ENCODE measurements around the gene TJP2.
A peak's percentile ranks its signal among the peaks of the same experiment; 100 is the strongest.

Gene TJP2

DNA sequence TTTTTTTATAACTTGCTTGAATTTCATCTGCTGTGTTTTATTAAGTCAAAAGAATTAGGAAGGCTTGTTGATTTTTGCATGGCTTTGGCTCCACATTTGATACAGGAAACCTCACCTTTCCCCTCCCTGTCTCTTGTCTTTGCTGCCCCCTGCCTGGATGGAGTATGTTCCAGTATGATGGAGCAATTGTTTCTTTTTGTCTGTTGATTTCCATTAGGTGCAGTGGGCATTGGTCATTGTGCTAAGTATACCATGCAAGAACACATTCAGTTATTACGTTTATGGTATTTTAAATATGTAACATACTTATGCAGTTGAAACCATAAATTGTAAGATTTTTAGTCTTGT, 19.6 kb downstream of the TJP2 start:
- no peak for DNase-seq

DNA sequence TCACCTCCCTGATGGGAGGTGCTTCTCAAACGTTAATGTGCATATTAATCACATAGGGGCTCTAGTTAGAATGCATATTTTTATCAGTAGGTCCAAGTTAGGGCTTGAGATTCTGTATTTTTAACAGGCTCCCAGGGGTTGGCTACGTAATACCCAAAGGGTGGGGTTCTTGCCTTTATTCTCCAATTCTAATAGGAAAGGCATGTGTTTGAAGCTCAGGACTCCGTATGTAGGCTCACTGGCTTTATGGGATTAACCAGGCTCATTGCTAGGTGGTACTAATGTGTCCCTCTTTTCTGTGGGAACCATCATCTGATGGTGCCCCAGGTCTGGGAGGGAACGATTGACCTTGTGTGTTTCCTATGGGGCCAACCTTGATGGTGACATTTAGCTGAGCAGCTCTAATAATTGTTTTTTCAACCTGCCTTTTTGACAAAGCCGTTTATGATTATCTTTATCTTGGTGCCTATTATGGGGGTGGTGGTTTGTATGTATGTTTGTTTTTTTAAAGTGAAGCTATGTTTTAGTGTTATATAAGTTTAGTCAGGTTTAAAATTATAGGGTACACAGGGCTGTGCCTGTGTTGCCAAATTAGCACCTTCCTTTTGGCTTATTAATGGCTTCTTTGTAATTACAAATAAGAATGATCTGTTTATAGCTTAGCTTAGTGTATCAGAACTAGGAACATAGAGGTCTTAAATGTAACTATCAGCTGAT, 20.8 kb downstream of the TJP2 start:
- no peak for DNase-seq

DNA sequence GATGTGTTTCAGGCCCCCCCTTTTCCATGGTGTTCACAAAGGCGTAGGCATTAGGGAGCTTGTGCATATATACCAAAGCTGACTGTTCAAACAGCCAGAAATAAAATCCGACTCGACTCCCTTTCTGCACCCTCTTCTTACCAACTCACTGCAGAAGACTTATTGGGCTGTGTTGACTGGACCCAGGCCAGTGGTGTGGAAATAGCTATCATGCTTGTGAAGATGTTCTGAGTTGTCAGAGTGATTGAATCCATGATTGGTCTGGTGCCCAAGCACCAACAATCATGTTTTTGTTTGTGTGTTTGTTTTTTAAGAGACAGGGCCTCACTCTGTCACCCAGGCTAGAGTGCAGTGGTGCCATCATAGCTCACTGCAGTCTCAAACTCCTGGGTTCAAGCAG, 21.6 kb downstream of the TJP2 start:
- no peak for DNase-seq

DNA sequence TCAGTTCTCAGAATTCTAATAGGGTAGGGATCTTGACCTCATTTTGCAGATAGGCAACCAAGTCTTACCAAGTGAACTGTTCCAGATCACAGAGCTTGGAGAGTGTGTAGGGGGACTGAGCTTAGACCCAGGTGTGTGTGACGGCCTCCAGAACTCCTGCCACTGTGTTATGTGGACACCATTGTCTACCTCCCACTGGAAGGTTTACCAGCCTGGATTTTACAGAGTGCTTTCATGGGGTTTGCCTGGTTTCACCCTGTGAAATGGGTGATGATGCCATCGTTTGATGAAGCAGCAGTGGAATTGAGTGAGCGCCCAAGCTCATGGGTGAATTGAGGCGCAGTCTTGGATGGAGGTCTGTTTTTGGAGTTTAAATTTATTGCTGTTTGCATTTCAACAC, 23.6 kb downstream of the TJP2 start:
- DNase-seq = no peak

DNA sequence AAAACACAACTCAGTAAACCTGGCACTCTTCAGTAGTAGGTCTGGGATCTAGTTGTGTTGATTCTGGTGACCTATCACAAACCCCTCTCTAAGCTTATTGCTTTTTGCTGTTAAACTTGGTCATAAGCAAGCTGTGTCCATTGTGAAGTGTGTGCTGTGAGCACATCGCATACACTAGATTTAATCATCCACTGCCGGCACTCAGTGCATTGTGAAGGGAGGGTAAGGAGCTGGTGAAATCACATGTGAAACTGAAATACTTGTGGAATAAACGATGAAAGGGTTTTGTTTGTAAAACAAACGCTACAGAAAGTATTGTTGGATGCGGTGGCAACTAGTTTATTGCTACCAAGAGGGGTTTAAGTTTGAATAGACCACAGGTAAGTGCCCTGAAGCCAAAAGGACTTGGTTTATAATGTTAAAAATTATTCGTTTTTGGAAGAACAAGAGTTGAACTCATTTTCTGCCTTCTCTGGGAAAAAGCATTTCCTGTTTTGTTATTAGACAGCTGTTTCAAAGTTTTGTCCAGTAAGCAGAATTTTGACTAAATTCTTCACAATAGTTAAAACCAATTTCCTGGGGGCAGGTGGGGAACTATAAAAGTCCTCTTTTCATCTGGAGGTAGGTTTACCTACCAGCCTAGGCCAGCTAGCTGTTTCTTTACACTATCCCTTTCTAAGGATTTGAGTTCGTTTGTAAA, 24.6 kb downstream of the TJP2 start:
- no peak for DNase-seq

DNA sequence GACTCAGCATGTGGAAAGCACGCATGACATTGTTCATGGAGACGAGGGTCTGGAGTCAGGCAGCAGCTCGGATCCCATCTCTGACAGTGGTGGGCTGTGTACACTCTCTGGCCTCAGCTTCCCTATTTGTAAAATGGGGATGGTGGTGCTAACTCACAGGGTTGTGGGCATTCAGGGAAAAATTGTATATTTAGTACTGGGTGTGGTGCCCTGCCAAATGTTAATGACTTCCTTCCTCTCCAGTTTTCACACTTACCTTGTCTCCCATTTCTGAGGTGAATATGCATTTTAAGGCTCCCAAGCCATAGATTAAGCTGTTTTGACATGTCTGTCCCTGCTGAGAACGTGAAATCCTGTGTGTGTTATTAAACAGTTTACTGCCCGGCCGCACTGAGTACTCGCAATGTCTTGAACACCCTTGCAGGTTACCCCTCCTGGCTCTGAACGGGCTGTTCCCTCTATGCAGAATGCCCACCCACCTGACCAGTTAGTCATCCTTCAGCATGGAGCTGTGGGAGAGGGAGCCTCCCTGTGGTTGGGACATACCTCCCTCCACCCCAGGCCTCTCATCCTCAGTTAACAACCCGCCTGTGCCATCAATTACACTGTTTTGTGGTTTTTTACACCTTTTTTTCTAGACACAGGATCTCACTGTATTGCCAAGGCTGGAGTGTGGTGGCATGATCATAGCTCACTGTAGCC, 25.8 kb downstream of the TJP2 start:
- no peak for DNase-seq

DNA sequence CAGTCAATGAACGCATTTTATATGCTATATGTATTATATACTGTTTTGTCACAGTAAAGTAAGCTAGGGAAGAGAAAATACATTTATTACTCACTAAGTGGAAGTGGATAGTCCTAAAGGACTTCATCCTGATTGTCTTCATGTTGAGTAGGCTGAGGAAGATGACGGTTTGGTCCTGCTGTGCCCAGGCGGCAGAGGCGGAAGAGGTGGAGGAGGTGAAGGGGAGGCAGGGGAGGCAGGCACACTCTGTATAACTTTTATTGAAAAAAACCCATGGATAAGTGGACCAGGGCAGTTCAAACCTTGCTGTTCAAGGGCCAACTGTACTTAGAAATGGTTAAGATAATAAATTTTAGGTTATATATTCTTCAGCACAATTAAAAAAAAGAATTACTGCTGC, 28.5 kb downstream of the TJP2 start:
- DNase-seq = no peak

DNA sequence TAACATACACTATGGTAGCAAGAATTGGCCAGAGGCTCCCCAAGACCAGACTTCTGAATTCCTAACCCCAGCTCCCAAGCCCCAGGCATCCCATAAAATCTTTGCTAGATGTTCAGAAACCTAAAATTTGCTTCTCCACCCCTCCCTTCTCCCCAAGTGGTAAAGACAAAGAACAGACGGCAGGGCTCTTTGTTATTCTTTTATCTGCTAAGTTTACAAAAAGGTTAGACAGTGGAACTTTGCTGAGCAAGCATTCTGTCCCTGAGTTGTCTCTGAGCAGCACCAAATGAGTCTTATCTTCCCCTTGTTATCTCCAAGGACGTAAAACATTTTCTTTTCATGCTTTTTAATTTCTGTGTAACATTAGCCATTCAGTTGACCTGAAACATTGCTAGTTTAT, 30.2 kb downstream of the TJP2 start:
- no peak for DNase-seq

DNA sequence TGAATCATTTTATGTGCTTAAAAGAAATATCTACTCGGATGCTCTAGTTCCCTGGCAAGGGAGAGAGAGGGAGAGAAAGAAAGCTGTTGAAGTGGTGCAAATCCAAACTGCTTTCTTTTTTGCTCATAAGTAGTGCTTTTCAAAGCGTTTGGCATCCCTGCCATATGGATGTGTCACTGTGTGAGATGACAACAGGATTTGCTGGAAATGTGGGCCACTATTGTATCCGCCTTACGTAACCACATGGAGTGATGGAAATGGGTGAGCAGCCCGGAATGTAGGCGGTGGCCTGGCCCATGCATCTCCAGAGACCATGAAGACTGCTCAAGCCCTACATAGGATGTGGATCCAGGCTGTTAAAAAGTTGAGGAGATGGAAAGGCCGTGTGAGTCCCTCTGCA, 30.8 kb downstream of the TJP2 start:
- no peak for DNase-seq

DNA sequence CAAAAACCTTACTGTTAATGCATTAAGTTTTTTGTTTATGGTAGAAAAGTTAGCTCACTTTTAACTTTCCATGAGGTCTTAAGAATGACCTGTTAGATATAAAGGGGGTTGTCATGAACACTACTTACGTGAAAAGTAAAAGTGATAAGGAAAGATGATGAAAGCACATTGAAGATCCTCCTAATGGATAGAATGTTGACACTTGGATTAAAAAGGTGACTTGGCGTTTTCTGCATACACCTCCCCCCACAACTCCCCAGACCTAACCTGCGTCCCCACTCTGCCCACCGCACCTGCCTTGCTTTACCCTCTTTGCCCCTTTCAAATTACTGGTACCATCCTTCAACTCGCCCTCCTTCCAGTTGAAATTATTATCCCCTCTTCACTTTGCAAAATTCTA, 32.0 kb downstream of the TJP2 start:
- DNase-seq = no peak

DNA sequence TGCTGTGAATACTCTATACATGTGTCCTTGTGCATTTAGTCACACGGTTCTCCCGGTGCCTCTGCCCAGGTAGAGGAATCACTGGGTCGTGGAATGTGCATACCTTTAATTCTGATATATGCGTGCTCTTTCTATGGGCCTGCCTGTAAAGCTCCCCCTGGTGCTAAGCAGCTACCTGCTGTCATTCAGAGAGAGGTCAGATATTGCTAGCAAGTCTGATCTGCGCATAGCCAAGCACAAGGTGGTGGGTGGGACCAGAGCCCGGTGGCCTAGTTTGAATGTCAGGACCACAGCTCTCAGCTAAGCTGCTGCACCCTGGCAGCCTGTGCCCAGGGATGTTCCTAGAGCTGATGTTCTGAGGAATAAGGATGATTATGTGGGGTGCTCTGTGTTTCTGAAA, 33.4 kb downstream of the TJP2 start:
- no peak for DNase-seq

DNA sequence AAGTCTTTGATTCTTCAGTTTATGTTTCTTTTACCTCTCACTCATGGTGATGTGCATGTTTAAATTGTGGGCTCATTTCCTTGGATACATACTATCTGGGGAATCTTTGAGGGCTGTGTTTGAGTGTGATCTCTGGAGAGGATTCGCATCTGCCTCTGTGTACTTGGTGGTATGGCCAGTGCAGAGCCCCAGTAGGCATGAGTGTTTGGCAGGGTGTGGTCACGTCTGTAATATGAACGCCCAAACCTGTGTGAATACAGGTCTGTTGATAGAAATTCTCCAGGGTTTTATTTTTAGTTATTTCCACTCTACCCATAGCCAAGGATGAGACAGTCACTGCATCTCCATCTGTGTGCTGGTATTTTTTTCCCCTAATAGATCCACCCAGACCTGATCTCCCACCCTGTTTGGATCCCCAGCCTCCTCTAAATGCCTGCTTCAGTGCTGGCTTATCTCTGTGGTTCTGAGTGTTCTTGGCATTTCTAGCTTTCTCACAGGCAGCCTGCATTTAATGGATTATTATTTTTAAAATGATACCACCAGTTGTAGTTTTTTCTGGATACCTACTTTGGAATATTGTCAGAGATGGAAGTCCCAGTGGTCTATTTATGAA, 37.5 kb downstream of the TJP2 start:
- DNase-seq = no peak

DNA sequence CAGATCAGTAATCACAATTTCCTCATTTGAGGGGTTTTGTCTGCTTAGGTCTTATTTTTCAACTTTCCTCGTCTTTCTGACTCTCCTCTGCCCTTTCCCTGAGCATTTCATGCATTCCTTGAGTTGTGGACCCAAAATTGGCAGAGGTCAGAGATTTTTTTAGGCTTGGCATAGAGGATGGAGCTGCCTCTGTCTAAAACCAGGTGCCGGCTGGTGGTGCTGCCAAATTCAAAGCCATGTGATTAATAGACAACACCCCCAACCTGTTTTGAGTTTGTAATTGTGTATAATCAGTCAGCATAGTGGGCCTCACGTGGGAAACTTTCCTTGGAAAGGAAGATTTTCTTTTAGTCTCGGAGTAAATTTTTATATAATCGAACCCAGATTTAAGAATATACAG, 39.6 kb downstream of the TJP2 start:
- DNase-seq = no peak

DNA sequence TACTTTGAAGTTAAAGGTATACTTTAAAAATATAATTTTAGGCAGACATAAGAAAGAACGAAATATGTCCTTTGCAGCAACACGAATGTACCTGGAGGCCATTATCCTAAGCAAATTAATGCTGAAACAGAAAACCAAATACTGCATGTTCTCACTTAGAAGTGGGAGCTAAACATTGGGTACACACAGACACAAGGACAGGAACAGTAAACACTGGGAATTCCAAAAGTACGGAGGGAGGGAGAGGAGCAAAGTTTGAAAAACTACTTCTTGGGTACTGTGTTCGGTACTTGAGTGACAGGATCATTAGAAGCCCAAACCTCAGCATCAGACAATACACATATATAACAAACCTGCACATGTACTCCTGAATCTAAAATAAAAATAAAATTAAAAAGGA, 40.9 kb downstream of the TJP2 start:
- no peak for DNase-seq

DNA sequence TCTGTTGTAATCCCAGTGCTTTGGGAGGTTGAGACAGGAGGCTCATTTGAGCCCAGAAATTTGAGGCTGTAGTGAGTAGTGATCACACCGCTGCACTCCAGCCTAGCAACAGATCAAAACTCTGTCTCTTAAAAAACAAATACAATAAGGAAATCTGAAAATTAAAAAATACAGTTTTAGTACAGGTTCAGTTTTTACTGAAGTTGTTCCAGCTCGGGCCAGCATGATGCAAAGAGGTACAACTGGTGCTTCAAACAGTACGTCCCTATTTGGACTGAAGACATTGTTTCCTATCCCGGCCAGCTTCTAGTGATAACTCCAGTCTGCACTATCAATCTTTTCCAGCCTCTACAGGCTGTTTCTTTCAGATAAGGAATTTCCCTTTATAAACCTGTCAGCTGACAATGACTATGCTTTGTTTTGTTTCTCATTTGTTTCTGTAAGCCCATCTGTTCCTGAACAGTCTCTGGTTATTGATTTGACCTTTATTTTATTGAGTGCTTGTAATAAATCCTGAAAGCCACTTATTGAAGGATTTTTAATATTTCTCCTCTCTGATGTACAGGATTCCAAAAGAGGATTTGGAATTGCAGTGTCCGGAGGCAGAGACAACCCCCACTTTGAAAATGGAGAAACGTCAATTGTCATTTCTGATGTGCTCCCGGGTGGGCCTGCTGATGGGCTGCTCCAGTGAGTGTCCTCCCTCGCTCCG, 41.9 kb downstream of the TJP2 start:
- peak; percentile 4 for DNase-seq

DNA sequence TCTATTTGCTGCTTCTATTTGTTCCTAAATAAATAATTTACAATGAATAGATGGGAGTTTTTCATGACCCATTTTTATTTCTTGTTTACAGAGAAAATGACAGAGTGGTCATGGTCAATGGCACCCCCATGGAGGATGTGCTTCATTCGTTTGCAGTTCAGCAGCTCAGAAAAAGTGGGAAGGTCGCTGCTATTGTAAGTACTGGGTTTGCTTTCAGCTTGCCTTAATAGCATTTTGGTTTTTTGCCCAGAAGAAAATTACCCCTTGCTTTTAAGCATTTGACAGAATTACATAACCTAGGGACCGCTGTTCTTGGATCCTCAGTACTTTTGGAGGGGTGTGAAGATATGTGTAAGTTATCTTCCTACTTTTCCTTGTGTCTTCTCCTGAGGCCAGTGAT, 44.1 kb downstream of the TJP2 start:
- DNase-seq = no peak

DNA sequence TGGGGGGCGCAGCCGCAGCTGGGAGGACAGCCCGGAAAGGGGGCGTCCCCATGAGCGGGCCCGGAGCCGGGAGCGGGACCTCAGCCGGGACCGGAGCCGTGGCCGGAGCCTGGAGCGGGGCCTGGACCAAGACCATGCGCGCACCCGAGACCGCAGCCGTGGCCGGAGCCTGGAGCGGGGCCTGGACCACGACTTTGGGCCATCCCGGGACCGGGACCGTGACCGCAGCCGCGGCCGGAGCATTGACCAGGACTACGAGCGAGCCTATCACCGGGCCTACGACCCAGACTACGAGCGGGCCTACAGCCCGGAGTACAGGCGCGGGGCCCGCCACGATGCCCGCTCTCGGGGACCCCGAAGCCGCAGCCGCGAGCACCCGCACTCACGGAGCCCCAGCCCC, 47.0 kb downstream of the TJP2 start:
- DNase-seq = no peak

DNA sequence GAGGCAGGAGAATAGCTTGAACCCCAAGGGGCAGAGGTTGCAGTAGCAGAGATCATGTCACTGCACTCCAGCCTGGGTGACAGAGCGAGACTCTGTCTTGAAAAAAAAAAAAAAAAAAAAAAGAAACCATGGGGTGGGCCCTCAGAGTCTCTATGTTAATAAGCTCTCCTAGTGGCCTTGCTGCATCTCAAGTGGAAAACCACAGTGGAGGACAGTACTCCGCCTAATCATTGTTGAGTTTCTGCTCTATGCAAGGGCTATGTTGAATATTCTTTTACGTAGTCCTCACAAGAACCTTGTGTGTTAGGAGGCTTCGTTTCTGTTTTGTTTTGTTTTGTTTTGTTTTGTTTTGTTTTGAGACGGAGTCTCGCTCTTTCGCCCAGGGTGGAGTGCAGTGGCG, 48.9 kb downstream of the TJP2 start:
- DNase-seq = no peak

DNA sequence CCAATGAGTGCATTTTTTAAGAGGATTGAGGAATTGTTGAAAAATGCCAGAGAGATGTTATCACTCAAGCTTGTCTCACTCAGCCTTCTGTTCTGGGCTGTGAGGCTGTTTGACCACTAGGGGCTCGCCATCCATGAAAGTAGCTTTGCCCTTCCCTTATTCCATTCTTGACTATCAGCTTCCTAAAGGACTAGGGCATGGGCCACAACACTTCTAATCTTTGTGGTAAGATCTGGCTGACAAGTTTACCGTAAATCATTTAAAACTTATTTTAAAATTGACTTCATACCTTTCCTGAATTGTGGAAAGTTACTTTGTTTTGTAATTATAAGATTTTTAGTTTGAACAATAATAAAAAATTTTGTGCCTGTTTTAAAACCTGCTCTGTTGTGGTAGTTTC, 49.5 kb downstream of the TJP2 start:
- no peak for DNase-seq

DNA sequence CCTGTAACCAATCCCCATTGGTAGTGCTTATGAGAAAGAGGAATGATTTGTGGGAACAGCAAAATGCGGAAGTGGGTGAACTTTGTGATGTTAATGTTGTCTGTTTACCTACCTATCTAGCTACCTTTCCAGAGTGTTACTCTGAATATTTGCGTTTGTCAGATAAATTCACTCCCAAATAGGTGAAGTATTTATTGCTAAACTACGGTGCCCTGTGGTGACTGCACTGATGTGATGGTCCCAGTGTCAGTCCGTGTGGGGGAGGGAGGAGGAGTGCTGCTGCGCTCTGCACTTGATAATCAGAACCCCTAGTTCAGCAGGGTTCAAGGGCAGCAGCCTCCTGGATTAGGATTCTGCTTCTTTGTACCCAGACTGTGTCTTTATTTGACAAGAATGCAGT, 55.3 kb downstream of the TJP2 start:
- DNase-seq = no peak

DNA sequence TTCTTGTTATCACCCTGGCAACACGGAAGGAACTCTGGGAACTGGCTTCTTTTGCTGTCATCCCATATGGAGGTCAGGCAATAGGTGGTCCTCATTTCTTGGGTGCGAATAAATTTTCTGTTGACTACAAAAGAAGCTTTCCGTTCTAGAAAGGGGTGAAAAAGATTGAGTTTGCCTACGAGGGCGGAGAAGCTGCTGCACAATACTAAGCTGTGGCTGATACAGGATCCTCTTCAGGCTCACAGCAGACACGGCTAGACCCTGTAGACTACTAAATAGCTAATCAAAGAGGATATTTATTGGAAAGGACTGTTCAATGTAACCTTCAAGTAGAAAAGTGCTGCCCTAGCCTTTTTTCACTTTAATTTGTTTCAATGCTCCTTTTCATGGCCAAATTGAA, 58.1 kb downstream of the TJP2 start:
- DNase-seq = no peak

DNA sequence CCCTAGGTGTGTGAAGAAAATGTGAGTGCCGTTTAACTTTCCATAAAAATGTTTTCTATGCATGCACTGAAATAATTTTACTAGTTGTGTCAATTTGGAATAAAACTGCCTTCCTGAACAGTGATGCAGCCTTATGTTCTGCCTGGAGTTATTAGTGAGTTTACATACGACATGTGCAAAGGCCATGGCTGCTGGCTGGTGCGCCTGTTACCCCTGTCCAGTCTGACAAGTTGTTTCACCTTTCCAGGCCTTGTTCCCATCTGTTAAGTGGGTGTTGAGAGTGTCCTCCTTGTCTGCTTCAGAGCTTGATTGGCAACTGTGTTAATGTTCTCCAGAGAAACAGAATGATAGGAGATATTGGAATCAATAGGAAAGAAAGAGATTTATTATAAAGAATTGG, 60.6 kb downstream of the TJP2 start:
- no peak for DNase-seq

DNA sequence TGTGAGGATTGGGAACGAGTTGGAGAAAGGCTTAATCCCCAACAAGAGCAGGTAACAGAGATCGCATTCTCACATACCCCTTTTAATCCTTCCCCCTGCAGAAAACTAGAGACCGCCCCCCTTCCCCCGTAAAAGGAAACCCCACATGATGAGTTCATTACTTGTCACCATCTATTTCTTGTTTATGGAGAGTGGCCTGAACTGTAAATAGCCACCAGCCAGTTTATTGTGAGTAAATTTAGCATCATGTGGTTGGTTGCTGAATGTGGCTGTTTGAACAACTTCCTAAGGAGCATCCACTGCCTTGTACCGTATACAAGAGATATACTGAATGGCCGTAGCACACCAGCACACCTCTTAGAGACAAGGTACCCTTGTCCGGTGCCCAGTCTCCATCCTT, 62.1 kb downstream of the TJP2 start:
- no peak for DNase-seq

Data from GDM1 (cell line).